ENCODE data around the gene WDR33. TPM values are rescaled to one million over a fixed set of nuclear protein-coding genes. Genes with fewer than 3 reads are reported as not detected.

Gene WDR33
- total RNA-seq, 1 donor: 25.7 TPM

DNA sequence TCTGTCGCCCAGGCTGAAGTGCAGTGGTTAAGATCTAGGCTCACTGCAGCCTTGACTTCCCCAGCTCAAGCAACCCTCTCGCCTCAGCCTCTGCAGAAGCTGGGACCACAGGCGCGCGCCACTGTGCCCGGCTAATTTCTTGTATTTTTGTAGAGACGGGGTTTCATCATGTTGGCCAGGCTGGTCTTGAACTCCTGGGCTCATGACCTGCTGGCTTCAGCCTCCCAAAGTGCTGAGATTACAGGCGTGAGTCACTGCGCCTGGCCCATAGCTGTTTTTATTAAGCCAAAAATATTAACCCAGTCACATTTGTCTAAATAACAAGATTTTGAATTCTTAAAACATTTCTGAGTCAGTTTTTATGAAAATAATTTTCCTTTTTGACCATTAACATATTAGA lies 116.0 kb downstream of the WDR33 start:
- no peak overlapping the region for H2AFZ ChIP-seq (ENCODE audit: low read length)

DNA sequence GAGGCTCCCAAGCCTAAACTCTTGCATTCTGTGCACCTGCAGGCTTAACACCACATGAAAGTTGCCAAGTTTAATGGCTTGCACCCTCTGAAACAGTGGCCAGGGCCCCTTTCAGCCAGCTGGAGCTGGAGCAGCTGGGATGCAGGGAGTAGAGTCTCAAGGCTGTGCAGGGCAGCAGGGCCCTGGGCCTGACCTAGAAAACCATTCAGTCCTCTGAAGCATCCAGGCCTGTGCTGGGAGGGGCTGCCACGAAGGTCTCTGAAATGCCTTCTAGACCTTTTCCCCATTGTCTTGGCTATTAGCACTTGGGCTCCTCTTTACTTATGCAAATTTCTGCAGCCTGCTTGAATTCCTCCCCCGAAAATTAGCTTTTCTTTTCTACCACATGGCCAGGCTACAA lies 120.3 kb downstream of the WDR33 start:
- H3K79me2 ChIP-seq (ENCODE audit: insufficient read depth, low read length): no peaks in the 10 kb centered on the region
- no peak overlapping the region for H3K27ac ChIP-seq (ENCODE audit: low read depth, low read length)
- H3K4me1 ChIP-seq (ENCODE audit: insufficient read depth, low read length): peaks cover 10% of the 10 kb centered on the region
- H3K27me3 ChIP-seq (ENCODE audit: insufficient read depth, low read length): no peaks in the 10 kb centered on the region
- no peak overlapping the region for H2AFZ ChIP-seq (ENCODE audit: low read length)
- no peaks in the 10 kb centered on the region for H3K36me3 ChIP-seq (ENCODE audit: insufficient read depth, low read length)
- DNase-seq (ENCODE audit: insufficient read length, low spot score, missing footprints): no peak
- no peaks in the 10 kb centered on the region for H4K20me1 ChIP-seq (ENCODE audit: insufficient read depth, low read length)
- TF ChIP-seq, protein P1, sequence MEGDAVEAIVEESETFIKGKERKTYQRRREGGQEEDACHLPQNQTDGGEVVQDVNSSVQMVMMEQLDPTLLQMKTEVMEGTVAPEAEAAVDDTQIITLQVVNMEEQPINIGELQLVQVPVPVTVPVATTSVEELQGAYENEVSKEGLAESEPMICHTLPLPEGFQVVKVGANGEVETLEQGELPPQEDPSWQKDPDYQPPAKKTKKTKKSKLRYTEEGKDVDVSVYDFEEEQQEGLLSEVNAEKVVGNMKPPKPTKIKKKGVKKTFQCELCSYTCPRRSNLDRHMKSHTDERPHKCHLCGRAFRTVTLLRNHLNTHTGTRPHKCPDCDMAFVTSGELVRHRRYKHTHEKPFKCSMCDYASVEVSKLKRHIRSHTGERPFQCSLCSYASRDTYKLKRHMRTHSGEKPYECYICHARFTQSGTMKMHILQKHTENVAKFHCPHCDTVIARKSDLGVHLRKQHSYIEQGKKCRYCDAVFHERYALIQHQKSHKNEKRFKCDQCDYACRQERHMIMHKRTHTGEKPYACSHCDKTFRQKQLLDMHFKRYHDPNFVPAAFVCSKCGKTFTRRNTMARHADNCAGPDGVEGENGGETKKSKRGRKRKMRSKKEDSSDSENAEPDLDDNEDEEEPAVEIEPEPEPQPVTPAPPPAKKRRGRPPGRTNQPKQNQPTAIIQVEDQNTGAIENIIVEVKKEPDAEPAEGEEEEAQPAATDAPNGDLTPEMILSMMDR (IDR thresholded peaks at IDR 0.05; ENCODE audit: extremely low read depth, low read depth, low read length): no peak
- no peak overlapping the region for H3K4me2 ChIP-seq (ENCODE audit: insufficient read depth, low read length)
- H3K9me3 ChIP-seq (ENCODE audit: low read depth, low read length): peaks cover 2% of the 10 kb centered on the region
- H3K4me3 ChIP-seq (ENCODE audit: insufficient read depth, low read length): no peak overlapping the region

More for the DNA sequence above, 116.0 kb downstream of the WDR33 start:
- TF ChIP-seq, protein P1 (IDR thresholded peaks at IDR 0.05; ENCODE audit: extremely low read depth, low read depth, low read length): no peak
- H4K20me1 ChIP-seq (ENCODE audit: insufficient read depth, low read length): no peaks in the 10 kb centered on the region
- H3K9me3 ChIP-seq (ENCODE audit: low read depth, low read length): no peaks in the 10 kb centered on the region
- peak; percentile 89 for DNase-seq (ENCODE audit: insufficient read length, low spot score, missing footprints)
- H3K79me2 ChIP-seq (ENCODE audit: insufficient read depth, low read length): no peaks in the 10 kb centered on the region
- H3K27ac ChIP-seq (ENCODE audit: low read depth, low read length): peak overlapping the region; percentile 37
- H3K4me2 ChIP-seq (ENCODE audit: insufficient read depth, low read length): peak overlapping the region; percentile 81
- H3K4me1 ChIP-seq (ENCODE audit: insufficient read depth, low read length): peaks cover 18% of the 10 kb centered on the region
- no peaks in the 10 kb centered on the region for H3K36me3 ChIP-seq (ENCODE audit: insufficient read depth, low read length)
- H3K4me3 ChIP-seq (ENCODE audit: insufficient read depth, low read length): peak overlapping the region; percentile 69
- no peaks in the 10 kb centered on the region for H3K27me3 ChIP-seq (ENCODE audit: insufficient read depth, low read length)

DNA sequence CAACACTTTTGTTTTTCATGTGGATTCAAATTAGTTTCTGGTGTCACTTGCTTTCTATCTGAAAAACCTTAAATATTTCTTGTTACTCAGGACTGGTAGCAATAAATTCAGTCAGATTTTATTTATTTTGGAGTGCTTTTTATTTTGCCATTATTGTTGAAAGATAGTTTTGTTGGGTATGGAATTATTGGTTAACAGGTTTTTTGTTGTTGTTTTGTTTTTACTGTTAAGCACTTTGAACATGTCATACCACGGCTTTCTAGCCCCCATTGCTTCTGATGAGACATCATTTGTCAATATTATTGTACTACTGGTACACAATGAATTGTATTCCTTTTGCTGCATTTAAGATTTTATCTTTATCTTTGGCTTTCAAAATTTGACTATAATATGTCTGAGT lies 122.6 kb downstream of the WDR33 start:
- Histone ChIP-seq H4K20me1 (ENCODE audit: insufficient read depth, low read length) (no peaks in the 10 kb centered on the region), H3K79me2 (ENCODE audit: insufficient read depth, low read length) (no peaks in the 10 kb centered on the region), H3K36me3 (ENCODE audit: insufficient read depth, low read length) (no peaks in the 10 kb centered on the region), H3K4me3 (ENCODE audit: insufficient read depth, low read length) (no peak overlapping the region), H3K4me1 (ENCODE audit: insufficient read depth, low read length) (no peaks in the 10 kb centered on the region), H2AFZ (ENCODE audit: low read length) (no peak overlapping the region), H3K27ac (ENCODE audit: low read depth, low read length) (no peak overlapping the region), H3K4me2 (ENCODE audit: insufficient read depth, low read length) (no peak overlapping the region), H3K9me3 (ENCODE audit: low read depth, low read length) (peaks cover 2% of the 10 kb centered on the region), H3K27me3 (ENCODE audit: insufficient read depth, low read length) (no peaks in the 10 kb centered on the region)
- no peak for DNase-seq (ENCODE audit: insufficient read length, low spot score, missing footprints)
- TF ChIP-seq, protein P1 (IDR thresholded peaks at IDR 0.05; ENCODE audit: extremely low read depth, low read depth, low read length): no peak

DNA sequence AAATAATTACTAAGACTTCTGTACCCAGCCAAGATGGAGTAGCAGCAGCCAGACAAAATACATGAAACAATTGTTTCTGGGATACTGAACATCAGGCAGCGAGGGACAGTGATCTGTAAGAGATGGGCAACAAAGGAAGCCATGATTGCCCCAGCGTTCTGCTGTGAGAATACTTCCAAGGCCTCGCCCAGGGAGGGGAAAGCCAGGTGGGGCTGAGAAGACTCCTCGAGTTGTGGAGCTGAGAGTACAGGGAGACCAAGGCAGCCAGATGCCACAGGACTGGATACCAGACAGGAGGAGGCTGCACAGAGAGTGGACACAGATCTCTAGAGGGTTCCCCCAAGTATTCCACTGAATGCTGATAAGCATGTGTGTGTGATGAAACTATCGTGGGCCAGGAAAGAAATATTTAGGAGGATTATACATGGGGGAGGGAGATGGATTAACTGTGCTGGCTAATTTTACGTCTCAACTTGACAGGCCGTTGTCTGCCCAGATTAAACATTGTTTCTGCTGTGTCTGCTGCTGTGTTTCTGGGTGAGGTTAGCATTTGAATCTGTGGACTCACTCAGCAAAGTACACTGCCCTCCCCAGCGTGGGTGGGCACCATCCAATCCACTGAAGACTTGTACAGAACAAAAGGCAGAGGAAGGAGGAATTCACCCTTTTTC lies 125.4 kb downstream of the WDR33 start:
- Histone ChIP-seq H3K9me3 (ENCODE audit: low read depth, low read length) (peaks cover 2% of the 10 kb centered on the region), H3K36me3 (ENCODE audit: insufficient read depth, low read length) (no peaks in the 10 kb centered on the region), H3K27me3 (ENCODE audit: insufficient read depth, low read length) (no peaks in the 10 kb centered on the region), H3K4me1 (ENCODE audit: insufficient read depth, low read length) (peaks cover 7% of the 10 kb centered on the region), H3K27ac (ENCODE audit: low read depth, low read length) (no peak overlapping the region), H3K4me3 (ENCODE audit: insufficient read depth, low read length) (no peak overlapping the region), H3K4me2 (ENCODE audit: insufficient read depth, low read length) (no peak overlapping the region), H3K79me2 (ENCODE audit: insufficient read depth, low read length) (no peaks in the 10 kb centered on the region), H4K20me1 (ENCODE audit: insufficient read depth, low read length) (no peaks in the 10 kb centered on the region), H2AFZ (ENCODE audit: low read length) (peak overlapping the region; percentile 39)
- peak; percentile 47 for DNase-seq (ENCODE audit: insufficient read length, low spot score, missing footprints)
- TF ChIP-seq, protein P1 (IDR thresholded peaks at IDR 0.05; ENCODE audit: extremely low read depth, low read depth, low read length): no peak

Measured in osteoblast (primary cell).